Subcutaneous adipose tissue (tissue), 4 donors: ENCODE results near the gene RFTN2. TPM values are rescaled to one million over a fixed set of nuclear protein-coding genes. Genes with fewer than 3 reads are reported as not detected.

ENCODE experiments used
- CTCF ChIP-seq: fragments of 450-650 bp; IDR thresholded peaks from one replicate; pipeline ENCODE4 v1.5.1; 2016; ENCODE audit warnings: low read depth, mild to moderate bottlenecking, control low read depth, antibody characterized with exemption, moderate library complexity
- small RNA-seq: library from RNA; depleted of rRNA; stranded (forward); fragments of <200 nt; gene quantifications from one replicate; pipeline ENCODE3, GENCODE V24; 2016
- total RNA-seq, 4 donors: library from RNA; depleted of rRNA; stranded (reverse); fragments of >200 nt; gene quantifications; one replicate each; pipeline ENCODE4 v1.1.0, GENCODE V29; 2016

Gene RFTN2
- total RNA-seq, 4 donors from 2014 or later, result 12.7 to 29.6 (median 23.0) TPM

- no peak for TF ChIP-seq CTCF
These were observed 132.2 kb downstream of the RFTN2 start for GRCh38 chr2:197543206-197543605.

- TF ChIP-seq CTCF, result no peak
These were observed 135.7 kb downstream of the RFTN2 start for GRCh38 chr2:197539734-197540133.

- TF ChIP-seq CTCF, result no peak
These were observed 137.0 kb downstream of the RFTN2 start for GRCh38 chr2:197538412-197538811.

Small RNA genes within 50 kb of the gene (small RNA-seq; reads per million reads assigned to genes)
- not detected for gene AC020550.1

Other genes with a start within 250 kb of the RFTN2 start
- 100 to 1,000 TPM; 390 to 510 (median 406) TPM for gene SF3B1, start 240.6 kb downstream of the RFTN2 start, total RNA-seq
- gene COQ10B, start 222.0 kb downstream of the RFTN2 start, total RNA-seq, result 10 to 100 TPM; 23.4 to 38.0 (median 29.5) TPM
- gene HSPD1, start 175.7 kb downstream of the RFTN2 start, total RNA-seq, result 100 to 1,000 TPM; 125 to 169 (median 127) TPM
- 100 to 1,000 TPM in 1 of 4 donors, 10 to 100 TPM in 3; 36.4 to 284 (median 51.7) TPM for gene HSPE1, start 175.2 kb downstream of the RFTN2 start, total RNA-seq
- gene MOB4, start 159.5 kb downstream of the RFTN2 start, total RNA-seq, result 10 to 100 TPM; 17.0 to 44.2 (median 24.1) TPM
- gene MARS2, start 29.8 kb upstream of the RFTN2 start, total RNA-seq, result 1 to 10 TPM; 3.3 to 4.5 (median 4.1) TPM
- not detected for gene BOLL, start 109.7 kb upstream of the RFTN2 start, total RNA-seq
- gene PLCL1, start 129.0 kb upstream of the RFTN2 start, total RNA-seq, result 10 to 100 TPM in 1 of 4 donors, 1 to 10 TPM in 3; 6.6 to 10.8 (median 8.3) TPM